Spleen (tissue), 11 donors: Measurements from ENCODE around the gene CLINT1. TPM values are rescaled to one million over a fixed set of nuclear protein-coding genes. Genes with fewer than 3 reads are reported as not detected.
A peak's percentile ranks its signal among the peaks of the same experiment; 100 is the strongest.

Source experiments
- DNase-seq: peaks from one replicate; pipeline ENCODE4 v3.0.0-alpha.2; 2020
- H3K27ac ChIP-seq, 8 donors: fragments of 200-600 bp; sonication (generic) in 7 of 8; 1 replicate in 4 of 8; 2 replicates in 4 of 8; pipeline versions ENCODE4 v1.5.0 to v1.8.0; 2016 to 2021; ENCODE audit warnings: inconsistent platforms in 4 of 8, mild to moderate bottlenecking in 4 of 8, moderate library complexity in 1 of 8
- H3K27me3 ChIP-seq, 7 donors: fragments of 200-600 bp; sonication (generic) in 6 of 7; replicated peaks in 1 of 7; 1 replicate in 4 of 7; 2 replicates in 3 of 7; pipeline versions ENCODE4 v1.5.0 to v1.8.0; 2016 to 2021; ENCODE audit warnings: inconsistent platforms in 3 of 7, mild to moderate bottlenecking in 1 of 7
- H3K36me3 ChIP-seq, 6 donors: fragments of 200-600 bp; sonication (generic) in 5 of 6; 1 replicate in 4 of 6; 2 replicates in 2 of 6; pipeline versions ENCODE4 v1.5.0 to v1.8.0; 2016 to 2021; ENCODE audit warnings: inconsistent platforms in 2 of 6
- H3K4me1 ChIP-seq, 6 donors: fragments of 200-600 bp; sonication (generic) in 5 of 6; 1 replicate in 3 of 6; 2 replicates in 3 of 6; pipeline versions ENCODE4 v1.5.0 to v1.8.0; 2016 to 2021; ENCODE audit warnings: inconsistent platforms in 3 of 6
- H3K4me3 ChIP-seq, 8 donors: fragments of 200-600 bp; sonication (generic) in 7 of 8; 1 replicate in 4 of 8; 2 replicates in 4 of 8; pipeline versions ENCODE4 v1.5.0 to v1.8.0; 2016 to 2021; ENCODE audit warnings: inconsistent platforms in 4 of 8, mild to moderate bottlenecking in 4 of 8, moderate library complexity in 2 of 8
- H3K9me3 ChIP-seq, 8 donors: fragments of 200-600 bp; sonication (generic) in 7 of 8; 1 replicate in 4 of 8; 2 replicates in 4 of 8; pipeline versions ENCODE4 v1.5.0 to v1.8.0; 2016 to 2021; ENCODE audit warnings: inconsistent platforms in 4 of 8
- POLR2A ChIP-seq, 3 donors: fragments of 450-650 bp; IDR thresholded peaks; one replicate each; pipeline ENCODE4 v1.5.1; 2017; ENCODE audit warnings: antibody characterized with exemption in 3 of 3, mild to moderate bottlenecking in 1 of 3
- POLR2AphosphoS5 ChIP-seq, 3 donors: sonication (generic); formaldehyde crosslinking; IDR thresholded peaks; one replicate each; pipeline ENCODE4 v1.5.1; 2017; ENCODE audit warnings: antibody characterized with exemption in 3 of 3
- WGBS, 5 donors: extraction: QIAGEN DNeasy Blood & Tissue Kit in 3 of 5; methylation state at CpG; one replicate each; pipeline versions ENCODE4 v1.1.5 to v1.1.7; 2013 to 2018; 5-methylcytosine and 5-hydroxymethylcytosine counted together
- intact Hi-C: fragments of 100-400 bp; cut with DNase I; formaldehyde crosslinking; loops from one replicate; pipeline ENCODE4 v1.15.0; 2023; ENCODE audit warnings: low total_unique reads
- polyA plus RNA-seq, 3 donors: library from polyadenylated mRNA; stranded (reverse); fragments of 200-250 nt; gene quantifications; one replicate each; pipeline ENCODE4 v1.2.1, GENCODE V29; 2013
- total RNA-seq, 7 donors: library from RNA; depleted of rRNA in 3 of 7; stranded (reverse); fragments of >200 nt in 3 of 7; fragmentation: NEBNext Ultra II Directional in 4 of 7; extraction: Animal tissue kit (Norgen Biotek cat#: 25700) in 4 of 7; gene quantifications; one replicate each; pipeline versions ENCODE4 v1.1.0 to v1.2.1, GENCODE V29; 2016 to 2021
- TF ChIP-seq, protein P1 (sequence below), 11 experiments: fragments of 200-600 bp in 7 of 11; fragments of 450-650 bp in 4 of 11; sonication (generic) in 4 of 11; IDR thresholded peaks in 8 of 11; conservative IDR thresholded peaks in 3 of 11; 1 replicate in 7 of 11; 2 replicates in 4 of 11; pipeline versions ENCODE4 v1.4.0 to v1.8.0; 2016 to 2021; ENCODE audit warnings: antibody characterized with exemption in 11 of 11, inconsistent platforms in 4 of 11, mild to moderate bottlenecking in 1 of 11
- donor health status: healthy with polysubstance abuse.
- donor health status: DM: no; HTN: no; CAD: no; lungs with moderate emphysema.
- donor health status: DM: no; HTN: no; CAD: no.
- donor health status: Bipolar disorder and iron deficiency.
- donor health status: healthy.
- donor health status: DM: no; HTN: no; CAD: no.
- donor health status: DM: yes; HTN: yes; CAD: no.

The CLINT1 gene
- total and polyA plus RNA-seq, 10 donors: 26.7 to 130 (median 62.4) TPM

- Histone ChIP-seq H3K9me3 (peaks cover 0 to 7% (median 2%) of the 10 kb centered on the region in 8 donors), H3K4me3 (no peak overlapping the region), H3K27ac (no peak overlapping the region), H3K4me1 (no peaks in the 10 kb centered on the region), H3K36me3 (no peaks in the 10 kb centered on the region), H3K27me3 (no peaks in the 10 kb centered on the region)
- TF ChIP-seq POLR2AphosphoS5 (IDR thresholded peaks at IDR 0.05) (no peak), POLR2A (IDR thresholded peaks at IDR 0.05) (no peak)
- intact Hi-C loops: no loop called here
- no peak for DNase-seq
- WGBS, 5 donors: 63 to 97% (median 83%) methylated on average over 3 of the region's 3 CpGs
Observed at GRCh38 chr5:157767689-157768088, 91.3 kb downstream of the CLINT1 start.

GRCh38 chr5:157766902-157767301, 92.0 kb downstream of the CLINT1 start:
- H3K4me3 ChIP-seq: no peak overlapping the region
- H3K27me3 ChIP-seq: no peaks in the 10 kb centered on the region
- H3K27ac ChIP-seq: no peak overlapping the region
- 61 to 93% (median 85%) methylated on average over 1 of the region's 1 CpG for WGBS, 5 donors
- no peak for DNase-seq
- intact Hi-C loops: no loop called here
- H3K4me1 ChIP-seq: peaks cover 0 to 5% (median 4%) of the 10 kb centered on the region in 6 donors
- H3K36me3 ChIP-seq: no peaks in the 10 kb centered on the region
- TF ChIP-seq, protein P1, sequence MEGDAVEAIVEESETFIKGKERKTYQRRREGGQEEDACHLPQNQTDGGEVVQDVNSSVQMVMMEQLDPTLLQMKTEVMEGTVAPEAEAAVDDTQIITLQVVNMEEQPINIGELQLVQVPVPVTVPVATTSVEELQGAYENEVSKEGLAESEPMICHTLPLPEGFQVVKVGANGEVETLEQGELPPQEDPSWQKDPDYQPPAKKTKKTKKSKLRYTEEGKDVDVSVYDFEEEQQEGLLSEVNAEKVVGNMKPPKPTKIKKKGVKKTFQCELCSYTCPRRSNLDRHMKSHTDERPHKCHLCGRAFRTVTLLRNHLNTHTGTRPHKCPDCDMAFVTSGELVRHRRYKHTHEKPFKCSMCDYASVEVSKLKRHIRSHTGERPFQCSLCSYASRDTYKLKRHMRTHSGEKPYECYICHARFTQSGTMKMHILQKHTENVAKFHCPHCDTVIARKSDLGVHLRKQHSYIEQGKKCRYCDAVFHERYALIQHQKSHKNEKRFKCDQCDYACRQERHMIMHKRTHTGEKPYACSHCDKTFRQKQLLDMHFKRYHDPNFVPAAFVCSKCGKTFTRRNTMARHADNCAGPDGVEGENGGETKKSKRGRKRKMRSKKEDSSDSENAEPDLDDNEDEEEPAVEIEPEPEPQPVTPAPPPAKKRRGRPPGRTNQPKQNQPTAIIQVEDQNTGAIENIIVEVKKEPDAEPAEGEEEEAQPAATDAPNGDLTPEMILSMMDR (IDR thresholded peaks at IDR 0.05 in 8 of 11, conservative IDR thresholded peaks at IDR 0.05 in 3 of 11): no peak
- TF ChIP-seq POLR2AphosphoS5 (IDR thresholded peaks at IDR 0.05) (no peak), POLR2A (IDR thresholded peaks at IDR 0.05) (no peak)
- H3K9me3 ChIP-seq: peaks cover 0 to 7% (median 2%) of the 10 kb centered on the region in 8 donors

DNA sequence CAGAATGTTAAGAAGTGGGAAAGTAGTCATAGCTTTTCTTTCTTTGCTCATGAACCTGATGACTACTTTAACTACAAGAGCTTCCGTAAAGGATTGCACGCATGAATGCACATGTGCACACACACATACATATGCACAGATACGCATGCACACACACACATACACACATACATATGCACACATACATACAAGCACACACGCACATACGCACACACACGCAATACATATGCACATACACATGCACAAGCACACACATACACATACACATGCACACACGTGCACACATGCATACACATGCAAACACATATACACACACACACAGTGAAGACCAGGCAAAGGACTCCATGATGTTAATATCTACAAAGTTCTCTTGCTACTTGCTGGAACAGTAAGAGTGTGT, 92.5 kb downstream of the CLINT1 start:
- no peak for TF ChIP-seq POLR2AphosphoS5 (IDR thresholded peaks at IDR 0.05)
- TF ChIP-seq, protein P1 (IDR thresholded peaks at IDR 0.05 in 8 of 11, conservative IDR thresholded peaks at IDR 0.05 in 3 of 11): no peak
- no peak for TF ChIP-seq POLR2A (IDR thresholded peaks at IDR 0.05)
- no peak for DNase-seq
- H3K27me3 ChIP-seq: no peaks in the 10 kb centered on the region
- no peaks in the 10 kb centered on the region for H3K36me3 ChIP-seq
- H3K4me3 ChIP-seq: no peak overlapping the region
- H3K4me1 ChIP-seq: peaks cover 0 to 7% (median 6%) of the 10 kb centered on the region in 6 donors
- 93 to 99% (median 97%) methylated on average over 7 of the region's 7 CpGs for WGBS, 5 donors
- peaks cover 0 to 7% (median 2%) of the 10 kb centered on the region in 8 donors for H3K9me3 ChIP-seq
- no peak overlapping the region for H3K27ac ChIP-seq
- intact Hi-C loops: no loop called here

- peaks cover 0 to 7% (median 6%) of the 10 kb centered on the region in 6 donors for H3K4me1 ChIP-seq
- TF ChIP-seq POLR2AphosphoS5 (IDR thresholded peaks at IDR 0.05): no peak
- no peak for TF ChIP-seq POLR2A (IDR thresholded peaks at IDR 0.05)
- intact Hi-C loops: loop anchor here (5.0 kb wide), 1 partner anchor 1368 kb away; no protein-coding TSS in a partner anchor
- WGBS, 5 donors: 83 to 90% (median 89%) methylated on average over 6 of the region's 6 CpGs
- no peaks in the 10 kb centered on the region for H3K9me3 ChIP-seq
- no peak overlapping the region for H3K4me3 ChIP-seq
- H3K36me3 ChIP-seq: peaks cover 0 to 15% (median 0%) of the 10 kb centered on the region in 6 donors
- no peak overlapping the region for H3K27ac ChIP-seq
- no peaks in the 10 kb centered on the region for H3K27me3 ChIP-seq
- DNase-seq: no peak
Observed at GRCh38 chr5:157764531-157764930, 94.4 kb downstream of the CLINT1 start.

DNA sequence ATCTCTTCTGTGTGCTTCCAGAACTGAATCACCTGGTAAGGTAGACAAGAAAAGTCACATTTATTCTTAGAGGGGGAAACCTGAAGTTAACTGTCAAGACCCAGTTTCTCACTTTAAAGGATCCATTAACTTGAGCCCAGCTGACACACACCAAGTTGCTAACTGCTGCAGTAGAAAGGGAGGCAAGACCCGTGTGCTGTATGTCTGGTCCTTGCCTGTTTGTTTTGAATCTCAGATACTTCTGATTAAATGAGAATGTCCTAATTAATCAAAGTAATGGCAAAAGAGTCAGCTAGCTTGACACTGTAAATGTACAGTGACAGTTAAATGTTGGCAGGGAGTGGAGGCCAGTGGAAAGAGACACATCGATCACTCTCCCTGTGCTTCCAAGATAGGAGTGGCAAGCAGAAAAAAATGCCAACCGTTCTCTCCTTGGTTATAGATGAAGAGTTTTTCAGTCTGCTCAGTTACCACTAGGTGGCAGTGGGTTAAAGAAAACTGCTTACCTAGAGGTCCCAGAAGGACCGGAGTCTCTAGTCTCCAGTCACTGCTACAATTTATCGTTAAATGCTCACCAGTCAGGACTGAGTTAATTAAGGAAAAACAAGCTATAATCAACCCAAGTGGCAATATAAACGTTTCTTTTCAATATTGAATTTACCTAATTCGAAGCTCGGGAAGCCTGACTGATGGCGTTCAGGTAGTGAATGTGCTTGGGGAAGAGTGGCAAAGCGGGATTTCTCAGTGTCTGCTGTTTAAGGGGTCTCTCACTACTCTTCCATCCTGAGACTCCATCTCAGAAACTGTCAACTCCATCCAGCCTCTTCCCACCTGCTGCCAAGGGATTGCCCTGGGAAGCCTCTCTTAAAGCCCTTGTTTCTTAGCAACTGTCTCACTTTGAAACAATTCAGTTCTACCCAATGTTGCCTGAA, 97.0 kb downstream of the CLINT1 start:
- no peak overlapping the region for H3K4me3 ChIP-seq
- WGBS, 5 donors: 40 to 48% (median 41%) methylated on average over 10 of the region's 10 CpGs
- no peak for DNase-seq
- H3K36me3 ChIP-seq: peaks cover 0 to 35% (median 3%) of the 10 kb centered on the region in 6 donors
- no peaks in the 10 kb centered on the region for H3K9me3 ChIP-seq
- H3K4me1 ChIP-seq: peaks cover 0 to 7% (median 6%) of the 10 kb centered on the region in 6 donors
- TF ChIP-seq, protein P1 (IDR thresholded peaks at IDR 0.05 in 8 of 11, conservative IDR thresholded peaks at IDR 0.05 in 3 of 11): peak in 10 of 11 experiments; percentile 18 to 80 (median 67)
- no peak for TF ChIP-seq POLR2A (IDR thresholded peaks at IDR 0.05)
- H3K27me3 ChIP-seq: no peaks in the 10 kb centered on the region
- intact Hi-C loops: loop anchor here (5.0 kb wide), 1 partner anchor 1370 kb away; no protein-coding TSS in a partner anchor
- no peak overlapping the region for H3K27ac ChIP-seq
